Frontal cortex (tissue), 4 donors: Measurements from ENCODE around the gene SLC37A1. TPM values are rescaled to one million over a fixed set of nuclear protein-coding genes. Genes with fewer than 3 reads are reported as not detected.

Source experiments
- DNase-seq, 2 donors: peaks; one replicate each; pipeline ENCODE4 v3.0.0; 2012; ENCODE audit warnings: low spot score in 2 of 2
- FAIRE-seq: peaks from 2 replicates; lab custom pipeline; 2012; peaks lifted over from hg19 to GRCh38; lab: Jason Lieb, UNC
- total RNA-seq: library from RNA; depleted of rRNA; stranded (reverse); fragments of >200 nt; gene quantifications from one replicate; pipeline ENCODE4 v1.2.3, GENCODE V29; 2014
- donor health status: control.
- donor health status: control.
- donor health status: control.

Gene SLC37A1
- total RNA-seq, 1 donor from 2014 or later, result 32.2 TPM

DNA sequence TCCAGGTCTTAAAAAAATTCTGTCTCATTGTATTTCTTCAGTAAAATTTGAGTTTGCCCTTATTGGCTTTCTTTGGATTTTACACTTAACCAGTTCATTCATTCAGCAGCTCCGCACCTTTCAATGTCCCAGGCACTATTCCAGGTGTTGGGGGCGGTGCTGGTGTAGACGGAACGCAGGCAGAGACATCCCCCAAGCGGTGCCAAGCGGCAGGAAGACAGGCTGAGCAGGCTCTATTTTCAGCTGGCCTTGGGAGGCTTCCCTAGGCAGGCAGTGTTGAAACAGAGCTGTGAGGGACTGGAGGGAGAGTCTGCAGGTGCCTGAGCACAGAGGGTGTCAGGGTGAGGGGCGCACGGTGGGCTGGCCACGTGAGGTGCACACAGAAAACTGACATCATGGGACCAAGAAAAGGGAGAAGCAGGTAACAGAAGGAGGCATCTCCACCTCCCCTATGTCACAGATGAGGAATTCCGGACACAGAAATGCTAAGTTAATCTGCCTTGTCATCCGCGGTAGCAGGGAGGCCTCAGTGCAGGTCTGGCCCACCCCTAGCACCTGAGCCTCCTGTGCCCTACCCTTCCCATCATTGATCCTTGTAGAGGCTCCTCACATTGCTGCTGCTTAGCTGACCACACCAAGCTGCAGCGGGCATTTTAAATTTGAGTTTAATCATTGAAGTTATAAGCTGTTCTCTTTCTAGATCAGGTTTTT is 40.8 kb downstream of the SLC37A1 start:
- FAIRE-seq (no peak), DNase-seq (no peak)

DNA sequence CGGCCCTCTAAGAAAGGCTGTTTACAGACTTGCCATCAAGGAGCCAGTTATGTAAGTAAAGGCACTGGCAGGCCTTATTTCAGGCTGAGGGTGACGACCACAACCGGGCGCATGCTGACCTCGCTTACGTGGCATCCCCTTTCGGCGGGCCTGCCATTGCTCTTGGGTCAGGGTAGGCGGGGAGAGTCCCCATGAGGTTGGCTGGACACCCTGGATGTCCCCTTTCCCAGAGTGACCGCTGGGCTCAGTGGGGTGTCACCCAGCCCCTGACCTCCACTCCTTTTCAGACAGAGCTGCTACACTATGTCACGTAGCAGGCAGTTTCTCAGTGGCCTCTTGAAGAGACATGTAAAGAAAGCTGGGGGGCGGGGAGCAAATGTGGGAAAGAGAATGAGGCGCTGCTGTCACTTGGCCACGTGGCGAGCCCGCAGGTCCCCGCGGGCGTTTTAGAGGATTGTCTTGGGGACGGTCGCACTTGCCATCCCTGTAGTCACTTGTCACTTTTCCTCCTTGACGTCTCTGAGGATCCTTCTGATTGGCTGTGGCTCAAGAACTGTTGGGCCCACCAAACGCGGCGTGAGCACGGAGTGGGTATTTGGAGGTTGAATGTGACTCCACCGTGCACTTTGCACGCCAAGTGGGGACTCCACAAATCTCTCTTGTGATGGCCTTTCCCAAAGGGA is 42.2 kb downstream of the SLC37A1 start:
- no peak for FAIRE-seq
- DNase-seq, result no peak

DNA sequence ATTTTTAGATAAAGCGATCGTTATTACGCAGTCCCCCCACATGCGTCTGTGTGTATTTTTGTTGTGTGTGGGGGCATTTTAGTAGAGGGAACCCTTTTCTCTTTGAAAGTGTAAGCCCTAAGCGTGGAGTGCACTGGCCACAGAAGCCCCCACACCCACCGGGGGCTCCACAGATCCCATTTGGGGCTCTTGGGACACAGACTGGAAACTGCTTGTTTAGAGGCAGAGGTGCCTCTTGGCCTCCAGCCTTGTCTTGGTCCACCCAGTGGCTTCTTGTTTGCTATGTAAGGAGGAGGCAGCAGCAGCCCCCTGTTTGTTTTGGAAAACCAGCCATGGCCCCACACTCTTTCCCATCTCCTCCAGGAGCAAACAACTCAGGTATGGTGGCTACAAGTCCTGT is 42.8 kb downstream of the SLC37A1 start:
- DNase-seq (no peak), FAIRE-seq (no peak)

DNA sequence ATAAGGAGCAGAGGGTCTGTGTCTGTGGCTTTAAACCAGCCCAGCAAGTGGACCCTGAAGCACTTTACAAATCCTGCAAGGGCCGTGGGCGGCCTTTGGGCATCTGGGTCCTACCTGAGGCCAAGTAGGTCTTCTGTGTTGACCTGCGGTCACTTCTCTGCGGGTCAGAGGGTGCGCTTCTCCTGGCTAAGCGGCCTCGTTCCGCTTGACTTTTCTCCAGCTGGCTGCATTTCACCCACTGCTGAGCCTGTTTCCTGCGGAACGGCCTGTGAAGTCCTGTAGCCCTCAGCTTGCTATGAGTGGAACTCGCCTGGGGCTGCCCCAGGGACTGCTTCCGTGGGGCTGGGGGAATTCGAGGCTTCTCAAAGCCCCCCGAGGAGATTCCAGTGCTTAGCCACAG is 43.3 kb downstream of the SLC37A1 start:
- FAIRE-seq (no peak), DNase-seq (no peak)

DNA sequence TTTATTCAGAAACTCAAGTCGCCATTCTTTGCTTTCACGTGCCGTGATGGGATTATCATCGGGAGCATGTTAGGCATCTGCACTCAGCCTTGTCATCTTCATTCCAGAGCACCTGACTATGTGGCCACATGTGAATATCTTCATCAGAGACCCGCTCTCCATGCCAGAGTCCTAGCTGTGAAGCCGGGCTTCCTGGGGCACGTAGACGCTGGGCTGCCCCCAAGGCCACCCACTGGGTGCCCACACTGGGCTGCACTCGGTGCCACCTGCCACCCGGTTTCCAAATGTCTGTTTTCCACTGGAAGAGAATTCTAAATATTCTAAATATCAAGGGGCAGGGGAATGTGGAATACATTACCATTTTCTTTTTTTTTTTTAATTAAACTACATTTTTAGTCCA is 43.8 kb downstream of the SLC37A1 start:
- no peak for FAIRE-seq
- no peak for DNase-seq

DNA sequence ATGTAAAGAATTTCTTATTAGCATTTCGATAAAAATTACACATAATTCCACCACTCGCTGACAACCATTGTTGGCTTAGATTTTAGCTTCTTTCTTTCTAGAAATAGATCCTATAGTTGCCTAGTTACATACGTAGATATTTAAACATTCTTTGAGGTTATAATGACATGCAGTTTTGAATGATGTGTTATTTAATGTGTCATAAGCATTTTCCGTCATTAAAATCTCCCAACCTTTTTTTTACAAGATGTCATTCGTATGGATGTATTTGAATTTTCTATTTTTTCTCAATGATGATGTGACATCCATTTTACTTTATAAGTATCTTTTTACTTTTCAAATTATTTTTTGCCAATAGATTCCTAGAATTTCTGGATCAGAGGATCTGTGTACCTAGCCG is 44.7 kb downstream of the SLC37A1 start:
- FAIRE-seq, result no peak
- DNase-seq, result no peak

DNA sequence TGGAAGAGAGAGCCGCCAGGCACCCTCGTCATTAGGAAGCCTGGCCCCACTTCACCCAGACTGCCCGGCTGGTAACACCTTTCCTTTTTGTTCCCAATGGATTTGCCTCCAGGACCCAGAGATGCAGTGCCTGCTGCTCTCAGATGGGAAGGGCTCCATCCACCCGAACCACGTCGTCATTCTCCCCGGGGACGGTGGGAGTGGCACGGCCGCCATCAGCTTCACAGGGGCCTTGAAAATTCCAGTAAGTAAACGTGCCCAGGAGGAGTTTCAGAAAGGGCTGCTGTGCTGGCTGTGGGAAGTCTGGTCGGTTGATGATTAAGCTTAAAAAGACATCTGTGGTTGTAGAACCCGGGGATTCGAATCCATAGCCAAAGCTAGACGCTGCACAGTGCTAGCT is 45.2 kb downstream of the SLC37A1 start:
- DNase-seq, result no peak
- FAIRE-seq, result no peak

DNA sequence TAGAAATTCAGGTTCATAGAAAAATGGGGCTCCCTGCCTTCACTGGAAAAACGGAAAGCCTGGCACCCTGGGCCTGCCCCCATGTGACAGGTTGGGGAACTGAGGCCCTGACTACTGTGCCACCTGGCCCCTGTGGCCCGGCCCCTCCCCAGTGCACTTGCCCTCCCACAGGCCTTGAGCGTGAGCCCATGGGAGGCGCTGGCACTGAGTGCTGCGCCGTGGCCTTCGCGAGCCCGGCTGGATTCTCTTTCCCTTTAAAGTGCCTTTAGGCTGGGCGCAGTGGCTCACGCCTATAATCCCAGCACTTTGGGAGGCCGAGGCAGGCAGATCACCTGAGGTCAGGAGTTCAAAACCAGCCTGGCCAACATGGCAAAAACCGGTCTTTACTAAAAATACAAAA is 45.7 kb downstream of the SLC37A1 start:
- no peak for FAIRE-seq
- no peak for DNase-seq

DNA sequence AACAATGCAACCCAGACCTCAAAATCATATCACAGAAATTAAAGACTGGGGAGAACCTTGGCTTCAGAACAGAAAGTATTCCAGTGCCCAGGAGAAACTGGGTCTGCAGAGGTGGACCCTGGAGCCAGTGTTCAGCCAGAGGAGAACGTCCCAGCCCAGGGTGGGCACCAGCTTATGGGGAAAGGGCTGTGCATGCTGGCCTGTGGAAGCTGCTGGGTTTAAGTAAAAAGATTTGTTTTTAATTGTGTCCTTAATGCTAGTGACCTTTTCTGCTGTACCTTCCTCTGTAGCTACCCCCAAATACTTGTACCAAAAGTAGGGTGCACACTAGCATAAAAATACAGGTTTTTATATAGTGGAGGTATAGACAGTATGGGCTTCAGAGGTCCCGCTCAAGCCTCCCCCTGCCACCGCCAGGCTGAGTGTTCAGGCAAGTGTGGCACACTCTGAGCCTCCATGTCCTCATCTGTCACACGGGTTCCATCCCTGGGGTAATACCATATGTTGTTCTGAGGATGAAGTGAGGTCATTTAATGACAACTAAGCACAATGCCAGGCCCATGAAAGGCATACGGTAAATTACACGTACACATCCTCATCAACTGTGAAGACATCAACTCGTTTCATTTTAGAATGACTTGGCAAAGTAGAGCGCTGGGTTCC is 47.0 kb downstream of the SLC37A1 start:
- no peak for FAIRE-seq
- no peak for DNase-seq

DNA sequence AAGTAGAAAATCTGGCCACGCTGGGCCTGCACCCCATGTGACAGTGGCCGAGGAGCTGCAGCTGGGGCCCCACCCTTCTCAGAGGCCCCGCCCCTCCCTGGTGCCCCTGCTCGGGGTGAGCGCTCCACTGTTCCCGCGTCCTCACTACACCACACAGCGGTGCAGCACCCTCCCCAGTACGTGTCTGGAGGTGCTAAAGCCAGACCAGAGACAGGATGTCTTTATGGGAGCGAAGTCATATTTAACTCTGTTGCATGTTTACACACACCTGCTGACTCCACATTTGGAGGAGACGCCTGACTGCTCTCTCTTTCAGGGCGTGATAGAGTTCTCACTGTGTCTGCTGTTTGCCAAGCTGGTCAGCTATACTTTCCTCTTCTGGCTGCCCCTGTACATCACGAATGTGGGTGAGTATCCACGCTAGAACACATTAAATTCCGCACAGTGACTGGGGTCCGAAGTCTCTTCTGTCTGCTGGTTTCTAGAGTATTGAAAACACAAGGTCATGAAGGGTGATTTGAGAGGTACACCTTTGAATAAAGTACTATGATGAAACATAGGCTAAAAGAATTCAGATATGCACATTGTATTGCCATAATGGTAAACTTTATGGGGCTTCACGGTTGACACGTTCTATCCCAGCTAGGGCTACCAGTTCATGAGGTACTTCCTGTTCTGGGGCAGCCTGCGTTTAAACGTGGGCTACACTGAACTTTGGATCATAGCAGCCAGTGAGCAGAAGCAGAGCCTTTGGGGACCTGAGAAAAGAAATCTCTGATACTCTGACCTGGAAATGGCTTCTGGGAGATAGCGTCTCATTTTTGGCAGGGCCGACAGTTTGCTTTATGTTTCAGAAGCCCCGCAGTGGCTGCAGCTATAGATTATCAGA is 48.4 kb downstream of the SLC37A1 start:
- DNase-seq, result no peak
- FAIRE-seq, result no peak

DNA sequence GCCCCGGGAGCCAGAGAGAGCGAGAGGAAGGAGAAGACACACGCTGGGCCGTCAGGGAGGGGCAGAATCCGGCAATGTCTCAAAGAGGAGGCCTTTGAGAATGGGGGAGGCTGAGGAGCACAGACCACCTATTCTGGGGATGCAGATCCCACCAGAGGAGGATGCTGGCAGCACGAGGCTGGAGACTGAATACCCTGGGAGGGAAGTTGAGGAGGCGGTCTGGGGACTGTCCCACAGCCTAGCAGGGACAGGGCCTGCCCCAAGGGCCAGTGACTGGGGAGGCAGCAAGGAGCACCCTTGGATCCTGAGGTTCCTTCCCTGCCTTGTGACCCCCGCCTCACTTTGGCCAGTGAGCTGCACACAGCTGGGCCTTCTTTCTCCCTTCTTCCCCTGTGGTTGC is 49.2 kb downstream of the SLC37A1 start:
- FAIRE-seq, result no peak
- no peak for DNase-seq

DNA sequence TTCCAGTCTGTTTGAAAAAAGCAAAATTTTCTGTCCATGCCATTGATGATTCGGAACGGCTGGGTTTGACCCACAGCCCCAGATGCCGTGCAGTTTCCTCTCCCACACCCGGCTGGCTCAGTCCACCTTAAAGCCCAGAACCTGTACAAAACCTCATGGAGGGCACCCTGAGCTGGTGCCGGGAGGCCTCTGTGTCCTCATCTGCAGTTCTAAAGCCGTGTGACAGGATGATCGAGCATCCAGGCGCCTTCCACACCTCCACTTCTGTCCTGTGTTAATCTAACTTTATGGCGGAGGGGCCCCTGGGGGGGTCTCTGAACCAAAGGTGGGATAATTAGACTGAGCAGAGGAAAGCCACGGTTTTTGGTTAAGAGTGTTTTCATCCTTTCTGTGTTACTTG is 49.6 kb downstream of the SLC37A1 start:
- no peak for FAIRE-seq
- DNase-seq, result no peak

DNA sequence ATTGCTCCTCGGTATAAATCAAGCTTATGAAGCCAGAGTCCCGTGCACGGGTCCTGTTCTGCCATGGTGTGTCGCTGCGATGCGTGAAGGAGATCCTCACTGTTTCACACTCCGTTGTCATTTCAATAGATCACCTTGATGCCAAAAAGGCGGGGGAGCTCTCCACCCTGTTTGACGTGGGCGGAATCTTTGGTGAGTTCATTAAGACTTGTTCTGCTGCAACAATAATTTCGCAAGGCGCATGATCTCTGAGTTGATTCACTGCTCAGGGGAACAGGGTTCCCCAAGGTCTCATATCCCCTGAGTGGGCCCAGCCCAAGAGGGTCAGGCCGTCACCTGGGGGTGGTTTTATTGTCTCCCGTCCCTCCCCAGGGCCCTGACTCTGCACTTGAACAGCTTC is 50.0 kb downstream of the SLC37A1 start:
- no peak for FAIRE-seq
- no peak for DNase-seq

DNA sequence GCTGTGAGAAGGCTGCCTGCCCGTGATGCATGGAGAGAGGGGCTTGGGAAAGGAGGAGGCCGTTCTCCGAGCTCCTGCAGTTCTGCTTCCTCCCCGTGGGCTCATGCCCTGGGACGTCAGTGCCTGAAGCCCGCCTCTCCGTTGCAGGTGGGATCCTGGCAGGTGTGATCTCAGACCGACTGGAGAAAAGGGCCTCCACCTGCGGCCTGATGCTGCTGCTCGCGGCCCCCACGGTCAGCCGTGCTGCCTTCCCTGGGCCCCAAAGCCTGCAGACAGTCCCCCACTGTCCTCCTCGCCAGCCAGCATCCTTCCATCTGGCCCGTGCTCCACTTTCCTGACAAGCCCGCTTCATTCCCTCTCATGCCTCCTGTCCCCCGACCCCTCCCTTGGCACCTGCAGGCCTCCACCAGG is 50.9 kb downstream of the SLC37A1 start:
- DNase-seq, result no peak
- no peak for FAIRE-seq

DNA sequence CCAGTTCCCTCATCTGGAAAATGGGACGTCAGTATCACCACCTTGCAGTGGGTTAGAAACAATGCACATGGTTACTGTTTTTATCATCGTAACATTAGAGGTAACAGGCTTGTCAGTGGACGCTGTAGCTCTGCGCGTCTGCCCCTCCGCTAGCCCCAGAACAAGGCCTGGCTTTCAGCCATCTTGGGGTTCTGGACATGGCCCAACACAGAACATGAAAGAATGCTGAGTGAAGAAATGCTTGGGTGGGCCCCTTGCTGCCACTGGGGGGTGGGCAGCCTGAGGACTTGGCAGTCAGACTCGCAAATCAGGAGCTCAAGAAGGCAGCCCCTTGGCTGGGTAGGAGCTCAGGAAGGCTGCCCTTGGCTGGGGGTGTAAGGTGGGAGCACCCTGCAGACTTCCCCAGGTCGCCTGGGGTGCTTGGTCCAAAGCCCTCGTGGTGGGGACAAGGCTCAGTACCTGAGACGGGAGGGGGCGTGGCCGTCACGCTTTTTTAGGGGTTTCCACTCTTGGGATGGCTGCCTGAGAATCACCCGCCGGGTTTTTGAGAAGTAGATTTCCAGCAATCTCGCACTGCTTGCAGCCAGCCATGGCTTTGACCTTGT is 51.7 kb downstream of the SLC37A1 start:
- DNase-seq (no peak), FAIRE-seq (no peak)

DNA sequence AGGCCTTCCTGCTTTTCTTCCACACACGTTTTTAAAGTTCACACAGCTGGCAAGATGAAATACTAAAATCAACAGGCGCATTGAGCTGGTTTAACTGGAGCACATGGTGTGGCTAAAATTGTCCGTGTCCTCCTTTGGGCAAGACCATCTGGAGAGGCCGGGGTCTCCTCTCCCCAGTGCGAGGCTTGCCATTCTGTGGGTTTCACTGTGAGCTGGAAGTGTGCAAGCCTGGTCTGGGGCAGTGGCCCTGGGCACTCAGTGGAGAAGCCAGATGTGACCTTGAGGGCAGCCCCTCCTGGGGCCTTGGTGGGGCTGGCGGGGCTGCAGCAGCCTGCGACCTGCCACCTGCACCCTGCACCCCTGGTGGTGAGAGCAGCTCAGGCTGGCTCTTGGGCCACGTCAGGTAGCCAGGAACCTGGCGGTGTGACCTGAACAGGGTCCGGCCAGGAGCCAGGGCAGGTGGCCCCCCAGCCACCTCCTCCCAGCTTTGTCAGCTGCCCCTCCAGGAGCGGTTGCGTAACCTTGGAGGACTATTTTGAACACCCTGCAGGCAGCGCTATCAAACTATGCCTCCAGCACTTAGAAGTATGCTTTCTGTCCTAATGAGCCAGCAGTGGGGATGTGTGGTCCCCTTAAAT is 52.4 kb downstream of the SLC37A1 start:
- FAIRE-seq (no peak), DNase-seq (no peak)

DNA sequence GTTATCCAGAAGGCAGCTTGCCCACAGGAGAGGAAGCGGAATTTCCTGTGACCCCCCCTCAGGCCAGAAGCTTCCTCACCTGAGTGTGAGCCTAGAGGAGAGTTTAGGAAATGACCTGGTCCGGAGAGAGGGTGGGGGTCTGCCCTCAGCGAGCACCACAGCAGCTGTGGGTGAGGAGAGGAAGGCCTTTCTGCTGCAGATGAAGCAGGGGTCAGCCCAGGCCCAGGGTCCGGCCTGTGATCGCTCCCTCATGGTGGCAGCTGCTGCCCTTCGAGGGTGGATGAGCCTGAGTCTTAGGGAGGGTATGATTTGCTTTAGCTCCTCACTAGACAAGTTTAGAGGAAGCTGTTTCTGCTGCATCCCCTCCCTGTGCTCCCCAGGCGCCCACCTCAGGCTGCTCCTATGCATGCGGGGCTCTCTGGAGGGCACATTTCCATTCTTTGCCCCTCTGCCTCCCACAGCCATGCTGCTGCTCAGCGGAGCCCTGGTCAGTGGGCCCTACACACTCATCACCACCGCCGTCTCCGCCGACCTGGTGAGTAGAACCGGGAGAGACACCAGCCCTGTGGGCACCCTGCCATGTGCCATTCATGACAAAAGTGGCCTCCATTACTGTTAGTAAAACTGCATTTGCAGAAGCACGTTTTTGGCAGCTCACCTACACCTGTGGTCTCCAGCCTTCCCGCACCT is 53.0 kb downstream of the SLC37A1 start:
- FAIRE-seq (no peak), DNase-seq (no peak)

DNA sequence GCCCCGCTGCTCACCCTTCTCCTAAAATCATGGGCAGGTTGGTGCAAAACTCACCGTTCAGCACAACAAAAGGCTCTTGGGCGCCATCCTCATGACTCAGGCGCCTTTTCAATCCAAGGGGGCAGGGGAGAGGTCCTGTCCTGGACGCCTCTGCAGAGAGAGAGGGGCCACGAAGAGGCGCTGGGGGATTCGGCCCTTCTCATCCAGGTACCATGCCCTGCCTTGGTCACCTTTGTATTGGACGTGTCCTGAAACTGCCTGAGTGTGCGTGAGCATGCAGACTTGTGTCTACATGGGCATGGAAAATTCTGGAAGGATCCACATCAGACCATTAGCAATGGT is 53.5 kb downstream of the SLC37A1 start:
- DNase-seq (no peak), FAIRE-seq (no peak)

DNA sequence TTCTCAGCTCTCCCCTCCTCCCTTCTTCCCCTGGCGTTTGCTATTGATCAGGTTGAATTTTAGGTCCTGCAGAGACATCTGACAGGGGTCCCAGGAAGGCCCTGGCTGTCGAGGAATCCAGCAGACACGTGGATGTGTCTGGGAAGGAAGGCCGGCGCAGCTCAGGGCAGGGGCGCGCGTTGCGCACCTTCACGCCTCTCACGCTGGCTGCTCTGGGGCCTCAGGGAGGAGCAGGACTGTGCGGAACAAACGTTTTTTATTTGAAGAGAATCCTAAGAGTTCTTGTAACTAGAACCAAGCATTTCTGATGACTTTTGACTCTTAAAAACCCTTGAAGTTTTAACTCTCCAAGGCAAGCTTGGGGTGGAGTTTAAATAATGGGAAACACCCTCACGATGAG is 54.2 kb downstream of the SLC37A1 start:
- DNase-seq (no peak), FAIRE-seq (no peak)
